ENCODE data around the gene WRNIP1. TPM values are rescaled to one million over a fixed set of nuclear protein-coding genes. Genes with fewer than 3 reads are reported as not detected.

WRNIP1 gene
- total and polyA plus RNA-seq, 10 of the 15 experiments (the other 5 are each of a cell fraction or from before 2014, with no cell fraction given) = 9.3 to 30.5 (median 24.3) TPM

GRCh38 chr6:2796861-2797260 lies 31.7 kb downstream of the WRNIP1 start:
- RAD21 ChIA-PET (ENCODE audit: unreplicated experiment) = interaction anchor here (1.2 kb wide), 1 partner anchor 114 kb away, joined by 4 read pairs; no protein-coding TSS in a partner anchor
- DNase-seq (ENCODE audit: low read depth, low spot score) = no peak
- no peaks in the 10 kb centered on the region for H3K36me3 ChIP-seq (ENCODE audit: control insufficient read depth in 2 of 2, insufficient read depth in 2 of 2, low read length in 1 of 2)
- BruUV-seq (replicated peaks) = no TSS peak
- H3K27me3 ChIP-seq (replicated peaks in 1 of 2; ENCODE audit: control insufficient read depth in 2 of 2, insufficient read depth in 2 of 2, low read length in 1 of 2) = no peaks in the 10 kb centered on the region
- H3K9me3 ChIP-seq (replicated peaks; ENCODE audit: control insufficient read depth, insufficient read depth, low read length) = no peaks in the 10 kb centered on the region; the same call in 2 of the 3 replicates
- POLR2A ChIA-PET = no interaction called here
- ATAC-seq = no peak
- no peak for FAIRE-seq
- no peak overlapping the region for H2AFZ ChIP-seq (ENCODE audit: control insufficient read depth, low read depth, low read length)
- in situ Hi-C loops (cut with MboI) (no loop called here), intact Hi-C loops (cut with micrococcal nuclease; ENCODE audit: unreplicated experiment) (no loop called here)
- no peaks in the 10 kb centered on the region for H3K79me2 ChIP-seq (ENCODE audit: control insufficient read depth, insufficient read depth, low read length)
- H3K4me2 ChIP-seq (ENCODE audit: control insufficient read depth, insufficient read depth) = no peak overlapping the region
- WGBS (ENCODE audit: insufficient coverage, insufficient replicate concordance, low lambda C conversion rate, missing lambda C conversion rate) = 67% methylated on average over 6 of the region's 6 CpGs
- CTCF ChIA-PET = interaction anchor here (0.5 to 1.2 kb wide), 2 partner anchors 114 to 229 kb away, joined by 3 to 4 read pairs; no protein-coding TSS in a partner anchor
- H3K27ac ChIP-seq (ENCODE audit: control insufficient read depth, insufficient read depth) = no peak overlapping the region
- peaks cover 7% of the 10 kb centered on the region for H3K4me1 ChIP-seq (ENCODE audit: control insufficient read depth, insufficient read depth, low read length)
- SMC1A ChIA-PET (ENCODE audit: uncharacterized antibody, unreplicated experiment) = no interaction called here
- TF ChIP-seq KDM1A (IDR thresholded peaks at IDR 0.05; ENCODE audit: borderline replicate concordance) (no peak), CBX5 (IDR thresholded peaks at IDR 0.05; ENCODE audit: low read depth) (no peak), SIX5 (IDR thresholded peaks at IDR 0.05; ENCODE audit: low read depth, low read length, severe bottlenecking) (no peak), BACH1 (IDR thresholded peaks at IDR 0.05; ENCODE audit: borderline replicate concordance) (no peak), CBFB (IDR thresholded peaks at IDR 0.05; ENCODE audit: low read depth) (no peak), YY1 (IDR thresholded peaks at IDR 0.05; ENCODE audit: low read depth, low read length) (no peak), ASH2L (IDR thresholded peaks at IDR 0.05; ENCODE audit: borderline replicate concordance, low read depth) (no peak), ZNF384 (IDR thresholded peaks at IDR 0.05; ENCODE audit: borderline replicate concordance, low read depth, low read length) (no peak), TCF12 (IDR thresholded peaks at IDR 0.05; ENCODE audit: low read depth, low read length) (no peak), SREBF1 (IDR thresholded peaks at IDR 0.05; ENCODE audit: low read length) (no peak), RB1 (IDR thresholded peaks at IDR 0.05; ENCODE audit: borderline replicate concordance) (no peak), YBX1 (IDR thresholded peaks at IDR 0.05) (no peak), SMAD5 (IDR thresholded peaks at IDR 0.05; ENCODE audit: low read depth) (no peak), NKRF (conservative IDR thresholded peaks at IDR 0.05) (no peak), MXI1 (IDR thresholded peaks at IDR 0.05; ENCODE audit: low read depth, low read length) (no peak), ZSCAN29 (IDR thresholded peaks at IDR 0.05) (no peak), WRNIP1 (IDR thresholded peaks at IDR 0.05; ENCODE audit: borderline replicate concordance, low read depth, low read length) (no peak), SRF (IDR thresholded peaks at IDR 0.05; ENCODE audit: low read depth in 2 of 2, low read length in 2 of 2) (no peak), MAX (IDR thresholded peaks at IDR 0.05; ENCODE audit: low read depth, low read length) (no peak)
- no peaks in the 10 kb centered on the region for H4K20me1 ChIP-seq (ENCODE audit: control insufficient read depth, insufficient read depth)
- no peak overlapping the region for H3K4me3 ChIP-seq
- no peak overlapping the region for H3K9ac ChIP-seq (ENCODE audit: control insufficient read depth, insufficient read depth, low read length)

Data from GM12878 (cell line).